Peyer's patch (tissue), 4 donors: ENCODE results near the gene EFNA4. TPM values are rescaled to one million over a fixed set of nuclear protein-coding genes. Genes with fewer than 3 reads are reported as not detected.

Source experiments
- DNase-seq, 3 donors: peaks; one replicate each; pipeline ENCODE4 v3.0.0-alpha.2; 2017 to 2019
- H3K27ac ChIP-seq, 4 donors: fragments of 200-600 bp; sonication (generic); one replicate each; pipeline ENCODE4 v1.5.1; 2016 to 2019
- H3K27me3 ChIP-seq, 2 donors: fragments of 200-600 bp; sonication (generic); one replicate each; pipeline ENCODE4 v1.5.1; 2019
- H3K36me3 ChIP-seq, 3 donors: fragments of 200-600 bp; sonication (generic); one replicate each; pipeline ENCODE4 v1.5.1; 2016 to 2019
- H3K4me1 ChIP-seq, 4 donors: fragments of 200-600 bp; sonication (generic); one replicate each; pipeline ENCODE4 v1.5.1; 2016 to 2019
- H3K4me3 ChIP-seq, 4 donors: fragments of 200-600 bp; sonication (generic); 1 replicate in 3 of 4; 2 replicates in 1 of 4; pipeline ENCODE4 v1.5.1; 2016 to 2019; ENCODE audit warnings: mild to moderate bottlenecking in 1 of 4
- H3K9me3 ChIP-seq, 4 donors: fragments of 200-600 bp; sonication (generic); one replicate each; pipeline ENCODE4 v1.5.1; 2016 to 2019; ENCODE audit warnings: mild to moderate bottlenecking in 1 of 4
- CTCF ChIP-seq, 6 experiments: fragments of 450-650 bp in 4 of 6; fragments of 200-600 bp in 2 of 6; sonication (generic) in 1 of 6; IDR thresholded peaks; one replicate each; pipeline ENCODE4 v1.5.1; 2017 to 2019; ENCODE audit warnings: antibody characterized with exemption in 6 of 6, mild to moderate bottlenecking in 3 of 6, moderate library complexity in 1 of 6
- POLR2A ChIP-seq, 2 donors: fragments of 450-650 bp; IDR thresholded peaks; one replicate each; pipeline ENCODE4 v1.5.1; 2017; ENCODE audit warnings: antibody characterized with exemption in 2 of 2, mild to moderate bottlenecking in 2 of 2, moderate library complexity in 2 of 2
- total RNA-seq, 4 donors: library from RNA; depleted of rRNA; stranded (reverse); fragments of >200 nt; gene quantifications; one replicate each; pipeline ENCODE4 v1.1.0, GENCODE V29; 2016

The EFNA4 gene
- total RNA-seq, 4 donors from 2014 or later, result 2.5 to 39.6 (median 18.2) TPM

GRCh38 chr1:155039308-155039669 is 24.3 kb upstream of the EFNA4 start:
- Histone ChIP-seq H3K9me3 (no peaks in the 10 kb centered on the region), H3K36me3 (no peaks in the 10 kb centered on the region), H3K4me1 (peaks cover 0 to 27% (median 11%) of the 10 kb centered on the region in 4 donors), H3K27me3 (no peaks in the 10 kb centered on the region), H3K27ac (peak overlapping the region in 3 of 4 donors; percentile 2 to 86 (median 76)), H3K4me3 (no peak overlapping the region)
- no peak for TF ChIP-seq POLR2A (IDR thresholded peaks at IDR 0.05)
- no peak for TF ChIP-seq CTCF (IDR thresholded peaks at IDR 0.05)
- DNase-seq, result no peak

- DNase-seq, result no peak
- no peaks in the 10 kb centered on the region for H3K36me3 ChIP-seq
- TF ChIP-seq CTCF (IDR thresholded peaks at IDR 0.05), result no peak
- TF ChIP-seq POLR2A (IDR thresholded peaks at IDR 0.05), result no peak
- no peaks in the 10 kb centered on the region for H3K9me3 ChIP-seq
- no peak overlapping the region for H3K4me3 ChIP-seq
- no peaks in the 10 kb centered on the region for H3K27me3 ChIP-seq
- peaks cover 3 to 38% (median 14%) of the 10 kb centered on the region in 4 donors for H3K4me1 ChIP-seq
- H3K27ac ChIP-seq, result no peak overlapping the region
Observed at GRCh38 chr1:155040358-155041093, 23.0 kb upstream of the EFNA4 start.

GRCh38 chr1:155042789-155043188 is 20.8 kb upstream of the EFNA4 start:
- no peak overlapping the region for H3K4me3 ChIP-seq
- peaks cover 3 to 36% (median 13%) of the 10 kb centered on the region in 4 donors for H3K4me1 ChIP-seq
- no peak for DNase-seq
- peak overlapping the region in 3 of 4 donors; percentile 74 to 93 (median 78) for H3K27ac ChIP-seq
- no peaks in the 10 kb centered on the region for H3K36me3 ChIP-seq
- H3K27me3 ChIP-seq, result no peaks in the 10 kb centered on the region
- no peaks in the 10 kb centered on the region for H3K9me3 ChIP-seq
- no peak for TF ChIP-seq CTCF (IDR thresholded peaks at IDR 0.05)
- TF ChIP-seq POLR2A (IDR thresholded peaks at IDR 0.05), result no peak

GRCh38 chr1:155043301-155043702 is 20.2 kb upstream of the EFNA4 start:
- Histone ChIP-seq H3K27ac (peak overlapping the region in 3 of 4 donors; percentile 74 to 93 (median 78)), H3K27me3 (no peaks in the 10 kb centered on the region), H3K9me3 (no peaks in the 10 kb centered on the region), H3K36me3 (no peaks in the 10 kb centered on the region), H3K4me3 (no peak overlapping the region), H3K4me1 (peaks cover 3 to 31% (median 10%) of the 10 kb centered on the region in 4 donors)
- DNase-seq, result peak in 2 of 3 donors; percentile 65 to 79
- TF ChIP-seq POLR2A (IDR thresholded peaks at IDR 0.05) (no peak), CTCF (IDR thresholded peaks at IDR 0.05) (peak in 2 of 6 experiments; percentile 24 to 25)

GRCh38 chr1:155043793-155044192 is 19.7 kb upstream of the EFNA4 start:
- Histone ChIP-seq H3K36me3 (no peaks in the 10 kb centered on the region), H3K27ac (peak overlapping the region in 3 of 4 donors; percentile 74 to 93 (median 78)), H3K9me3 (no peaks in the 10 kb centered on the region), H3K4me3 (no peak overlapping the region), H3K4me1 (peaks cover 3 to 26% (median 10%) of the 10 kb centered on the region in 4 donors), H3K27me3 (no peaks in the 10 kb centered on the region)
- peak in 2 of 3 donors; percentile 72 to 77 for DNase-seq
- peak; percentile 7 to 52 for TF ChIP-seq POLR2A (IDR thresholded peaks at IDR 0.05)
- TF ChIP-seq CTCF (IDR thresholded peaks at IDR 0.05), result peak in 3 of 6 experiments; percentile 23 to 37 (median 27)
